ACC112 (cell line): ENCODE data around the gene MAP2K2.

ENCODE experiments used
- H2AFZ ChIP-seq: fragments of 200-600 bp; sonication (generic); one replicate; pipeline ENCODE4 v1.6.0; 2017; ENCODE audit warnings: antibody characterized with exemption, low read length; ENCODE audit not compliant: unreplicated experiment
- H3K27ac ChIP-seq: fragments of 200-600 bp; sonication (generic); 2 replicates; pipeline ENCODE4 v1.5.1; 2014; ENCODE audit warnings: low read depth, mild to moderate bottlenecking, antibody characterized with exemption, low read length, moderate library complexity
- H3K27me3 ChIP-seq: fragments of 200-600 bp; sonication (generic); 2 replicates; pipeline ENCODE4 v1.6.1; 2014; ENCODE audit warnings: mild to moderate bottlenecking, antibody characterized with exemption, low read length, moderate library complexity, mixed read lengths; ENCODE audit not compliant: insufficient read depth
- H3K36me3 ChIP-seq: fragments of 200-600 bp; sonication (generic); 2 replicates; pipeline ENCODE4 v1.6.1; 2016; ENCODE audit warnings: mild to moderate bottlenecking, antibody characterized with exemption, low read length, moderate library complexity, mixed read lengths; ENCODE audit not compliant: insufficient read depth
- H3K4me1 ChIP-seq: fragments of 200-600 bp; sonication (generic); one replicate; pipeline ENCODE4 v1.6.1; 2016; ENCODE audit warnings: low read length, mixed read lengths; ENCODE audit not compliant: insufficient read depth, unreplicated experiment, control insufficient read depth
- H3K4me3 ChIP-seq: fragments of 200-600 bp; sonication (generic); 2 replicates; pipeline ENCODE4 v1.5.1; 2014; ENCODE audit warnings: mild to moderate bottlenecking, low read depth, low read length
- H3K79me2 ChIP-seq: fragments of 200-600 bp; sonication (generic); one replicate; pipeline ENCODE4 v1.6.0; 2016; ENCODE audit warnings: low read length; ENCODE audit not compliant: control insufficient read depth, unreplicated experiment, insufficient read depth

The MAP2K2 gene

GRCh38 chr19:4057931-4058692 is 65.8 kb downstream of the MAP2K2 start:
- peak overlapping the region; percentile 92 for H3K27ac ChIP-seq
- no peaks in the 10 kb centered on the region for H3K27me3 ChIP-seq
- peak overlapping the region; percentile 69 for H3K4me3 ChIP-seq

GRCh38 chr19:4055209-4055552 is 68.7 kb downstream of the MAP2K2 start:
- H3K36me3 ChIP-seq: peaks cover 7% of the 10 kb centered on the region; the same call in 1 of the 2 replicates

More at GRCh38 chr19:4057931-4058692, 65.8 kb downstream of the MAP2K2 start:
- Histone ChIP-seq H2AFZ (no peak overlapping the region), H3K4me1 (peaks cover 43% of the 10 kb centered on the region), H3K36me3 (peaks cover 3% of the 10 kb centered on the region; the same call in 1 of the 2 replicates), H3K79me2 (peaks cover 89% of the 10 kb centered on the region)

GRCh38 chr19:4054441-4055208 is 69.3 kb downstream of the MAP2K2 start:
- Histone ChIP-seq H3K4me1 (peaks cover 42% of the 10 kb centered on the region), H3K4me3 (no peak overlapping the region), H2AFZ (no peak overlapping the region), H3K27ac (no peak overlapping the region), H3K79me2 (peaks cover 84% of the 10 kb centered on the region), H3K36me3 (peaks cover 7% of the 10 kb centered on the region; the same call in 1 of the 2 replicates), H3K27me3 (no peaks in the 10 kb centered on the region)

More at GRCh38 chr19:4055209-4055552, 68.7 kb downstream of the MAP2K2 start:
- peaks cover 45% of the 10 kb centered on the region for H3K4me1 ChIP-seq
- no peak overlapping the region for H3K27ac ChIP-seq
- H3K27me3 ChIP-seq: no peaks in the 10 kb centered on the region
- peaks cover 84% of the 10 kb centered on the region for H3K79me2 ChIP-seq
- H3K4me3 ChIP-seq: no peak overlapping the region
- no peak overlapping the region for H2AFZ ChIP-seq

GRCh38 chr19:4053423-4054324 is 70.2 kb downstream of the MAP2K2 start:
- Histone ChIP-seq H2AFZ (no peak overlapping the region), H3K36me3 (peaks cover 7% of the 10 kb centered on the region; the same call in 1 of the 2 replicates), H3K79me2 (peaks cover 82% of the 10 kb centered on the region), H3K4me3 (0 out of 2 replicates have a peak overlapping the region, but pooled peaks have one; percentile 3), H3K27me3 (no peaks in the 10 kb centered on the region), H3K4me1 (peaks cover 33% of the 10 kb centered on the region), H3K27ac (no peak overlapping the region)

GRCh38 chr19:4052993-4053422 is 70.9 kb downstream of the MAP2K2 start:
- H3K27ac ChIP-seq: peak overlapping the region; percentile 88; the same call in 1 of the 2 replicates
- H3K27me3 ChIP-seq: no peaks in the 10 kb centered on the region
- H2AFZ ChIP-seq: no peak overlapping the region
- H3K4me3 ChIP-seq: peak overlapping the region; percentile 3; the same call in 1 of the 2 replicates
- H3K79me2 ChIP-seq: peaks cover 82% of the 10 kb centered on the region
- H3K36me3 ChIP-seq: peaks cover 7% of the 10 kb centered on the region; the same call in 1 of the 2 replicates
- H3K4me1 ChIP-seq: peaks cover 26% of the 10 kb centered on the region

- no peak overlapping the region for H2AFZ ChIP-seq
- H3K27me3 ChIP-seq: no peaks in the 10 kb centered on the region
- H3K4me3 ChIP-seq: peak overlapping the region; percentile 40
- H3K79me2 ChIP-seq: peaks cover 81% of the 10 kb centered on the region
- H3K36me3 ChIP-seq: peaks cover 7% of the 10 kb centered on the region; the same call in 1 of the 2 replicates
- peaks cover 21% of the 10 kb centered on the region for H3K4me1 ChIP-seq
- H3K27ac ChIP-seq: peak overlapping the region; percentile 88
Observed at GRCh38 chr19:4052114-4052992, 71.6 kb downstream of the MAP2K2 start.

- H3K27ac ChIP-seq: peak overlapping the region; percentile 88
- H3K4me3 ChIP-seq: peak overlapping the region; percentile 40; the same call in 1 of the 2 replicates
- H3K36me3 ChIP-seq: peaks cover 7% of the 10 kb centered on the region; the same call in 1 of the 2 replicates
- H3K79me2 ChIP-seq: peaks cover 83% of the 10 kb centered on the region
- no peak overlapping the region for H2AFZ ChIP-seq
- peaks cover 21% of the 10 kb centered on the region for H3K4me1 ChIP-seq
- H3K27me3 ChIP-seq: no peaks in the 10 kb centered on the region
Observed at GRCh38 chr19:4051175-4052101, 72.5 kb downstream of the MAP2K2 start.

- no peak overlapping the region for H3K27ac ChIP-seq
- H3K36me3 ChIP-seq: peaks cover 4% of the 10 kb centered on the region; the same call in 1 of the 2 replicates
- H3K79me2 ChIP-seq: peaks cover 81% of the 10 kb centered on the region
- H3K4me1 ChIP-seq: peaks cover 21% of the 10 kb centered on the region
- H3K4me3 ChIP-seq: no peak overlapping the region
- H3K27me3 ChIP-seq: no peaks in the 10 kb centered on the region
- H2AFZ ChIP-seq: no peak overlapping the region
Observed at GRCh38 chr19:4049432-4049831, 74.5 kb downstream of the MAP2K2 start.
